Endothelial cell of umbilical vein (primary cell): ENCODE results near the gene CLGN.

Source experiments
- EZH2 ChIP-seq: IDR thresholded peaks from 2 replicates; pipeline ENCODE4 v1.6.1; 2012; ENCODE audit warnings: borderline replicate concordance, low read depth, mild to moderate bottlenecking, moderate library complexity, low read length, inconsistent platforms; ENCODE audit not compliant: severe bottlenecking
- GATA2 ChIP-seq: IDR thresholded peaks from 2 replicates; pipeline ENCODE4 v1.7.0; 2011; ENCODE audit warnings: low read depth, mild to moderate bottlenecking, moderate library complexity, mixed read lengths, low read length; ENCODE audit not compliant: insufficient read length, insufficient read depth
- JUN ChIP-seq: IDR thresholded peaks from 2 replicates; pipeline ENCODE4 v1.6.1; 2011; ENCODE audit warnings: borderline replicate concordance, low read depth; ENCODE audit not compliant: insufficient read length, insufficient read depth
- POLR2A ChIP-seq: IDR thresholded peaks from 2 replicates; pipeline ENCODE4 v1.6.1; 2012; ENCODE audit warnings: low read depth, mild to moderate bottlenecking, control low read depth, low read length
- POLR2AphosphoS5 ChIP-seq: IDR thresholded peaks from 2 replicates; pipeline ENCODE4 v1.6.1; 2012; ENCODE audit warnings: low read depth, mild to moderate bottlenecking, control low read depth, low read length, moderate library complexity; ENCODE audit not compliant: insufficient read depth
- TF ChIP-seq, protein P1 (sequence below), 2 donors: IDR thresholded peaks; 1 replicate in 1 of 2; 2 replicates in 1 of 2; pipeline ENCODE4 v1.5.1; 2011; ENCODE audit warnings: low read length in 2 of 2, mild to moderate bottlenecking in 2 of 2, moderate library complexity in 2 of 2, control low read depth in 1 of 2, inconsistent platforms in 1 of 2, low read depth in 1 of 2; ENCODE audit not compliant: insufficient read depth in 1 of 2; ENCODE audit errors: extremely low read depth in 1 of 2
- TF ChIP-seq, protein P2 (sequence below): IDR thresholded peaks from 2 replicates; pipeline ENCODE4 v1.6.1; 2011; ENCODE audit not compliant: insufficient read depth, insufficient read length

DNA sequence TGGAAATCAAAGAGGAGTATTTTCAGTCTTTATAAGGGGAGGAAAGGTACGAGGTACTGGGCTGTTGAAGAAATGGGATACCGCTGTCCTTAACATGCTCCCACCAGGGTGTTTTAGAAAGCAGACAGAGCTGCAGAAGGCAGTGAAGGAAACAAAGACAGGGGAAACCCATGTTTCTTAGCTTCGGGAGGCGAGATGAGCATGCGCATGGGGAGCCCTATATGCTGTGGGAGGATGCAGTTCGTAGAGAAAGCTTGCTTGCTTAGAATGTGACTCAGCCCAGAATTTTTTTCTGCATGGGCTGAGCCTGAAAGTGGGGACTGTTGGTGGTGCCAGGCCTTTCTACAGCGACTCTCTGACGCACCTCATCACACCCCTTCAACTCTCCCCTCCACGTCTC is 82.8 kb downstream of the CLGN start:
- TF ChIP-seq POLR2A (no peak), GATA2 (no peak), JUN (no peak), POLR2AphosphoS5 (no peak), EZH2 (no peak)
- TF ChIP-seq, protein P1, sequence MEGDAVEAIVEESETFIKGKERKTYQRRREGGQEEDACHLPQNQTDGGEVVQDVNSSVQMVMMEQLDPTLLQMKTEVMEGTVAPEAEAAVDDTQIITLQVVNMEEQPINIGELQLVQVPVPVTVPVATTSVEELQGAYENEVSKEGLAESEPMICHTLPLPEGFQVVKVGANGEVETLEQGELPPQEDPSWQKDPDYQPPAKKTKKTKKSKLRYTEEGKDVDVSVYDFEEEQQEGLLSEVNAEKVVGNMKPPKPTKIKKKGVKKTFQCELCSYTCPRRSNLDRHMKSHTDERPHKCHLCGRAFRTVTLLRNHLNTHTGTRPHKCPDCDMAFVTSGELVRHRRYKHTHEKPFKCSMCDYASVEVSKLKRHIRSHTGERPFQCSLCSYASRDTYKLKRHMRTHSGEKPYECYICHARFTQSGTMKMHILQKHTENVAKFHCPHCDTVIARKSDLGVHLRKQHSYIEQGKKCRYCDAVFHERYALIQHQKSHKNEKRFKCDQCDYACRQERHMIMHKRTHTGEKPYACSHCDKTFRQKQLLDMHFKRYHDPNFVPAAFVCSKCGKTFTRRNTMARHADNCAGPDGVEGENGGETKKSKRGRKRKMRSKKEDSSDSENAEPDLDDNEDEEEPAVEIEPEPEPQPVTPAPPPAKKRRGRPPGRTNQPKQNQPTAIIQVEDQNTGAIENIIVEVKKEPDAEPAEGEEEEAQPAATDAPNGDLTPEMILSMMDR (IDR thresholded peaks at IDR 0.05; ENCODE audit: extremely low read depth in 1 of 2, insufficient read depth in 1 of 2, low read depth in 1 of 2, low read length in 2 of 2) = no peak
- TF ChIP-seq, protein P2, sequence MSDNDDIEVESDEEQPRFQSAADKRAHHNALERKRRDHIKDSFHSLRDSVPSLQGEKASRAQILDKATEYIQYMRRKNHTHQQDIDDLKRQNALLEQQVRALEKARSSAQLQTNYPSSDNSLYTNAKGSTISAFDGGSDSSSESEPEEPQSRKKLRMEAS = no peak
